IPS-18a (cell line): ENCODE measurements around the gene PCDHB13.
A peak's percentile ranks its signal among the peaks of the same experiment; 100 is the strongest.
"Not testable (repeated sequence)": the region's sequence is repeated elsewhere in the genome, so short reads cannot be mapped to it uniquely, and the experiment has no call there.

Experiments used
- H3K27ac ChIP-seq: one replicate; pipeline ENCODE4 v1.5.1; 2013; ENCODE audit warnings: low read length
- H3K27me3 ChIP-seq: one replicate; pipeline ENCODE4 v1.6.1; 2013; ENCODE audit warnings: mild to moderate bottlenecking, low read length; ENCODE audit not compliant: control insufficient read depth, insufficient read depth
- H3K36me3 ChIP-seq: one replicate; pipeline ENCODE4 v1.6.1; 2013; ENCODE audit warnings: low read depth, low read length; ENCODE audit not compliant: control insufficient read depth
- H3K4me1 ChIP-seq: one replicate; pipeline ENCODE4 v1.6.1; 2013; ENCODE audit warnings: low read depth, low read length; ENCODE audit not compliant: control insufficient read depth
- H3K4me3 ChIP-seq: one replicate; pipeline ENCODE4 v1.5.1; 2013; ENCODE audit warnings: low read length
- H3K9ac ChIP-seq: one replicate; pipeline ENCODE4 v1.6.1; 2013; ENCODE audit warnings: mild to moderate bottlenecking, low read length, moderate library complexity
- H3K9me3 ChIP-seq: one replicate; pipeline ENCODE4 v1.6.1; 2013; ENCODE audit warnings: low read depth, low read length; ENCODE audit not compliant: control insufficient read depth

The PCDHB13 gene

GRCh38 chr5:141213656-141214339 is at the start of gene PCDHB13:
Gene PCDHB13 (plus strand): TSS chr5:141213919. CDS start chr5:141214124, 205 bp downstream.
- not testable (repeated sequence) for H3K27me3 ChIP-seq, H3K9me3 ChIP-seq, H3K4me1 ChIP-seq, H3K36me3 ChIP-seq, H3K9ac ChIP-seq, H3K27ac ChIP-seq, H3K4me3 ChIP-seq

- H3K4me1 ChIP-seq, result no peaks in the 10 kb centered on the region
- H3K9ac ChIP-seq, result no peak within 1 kb of the TSS
- no peak within 1 kb of the TSS for H3K27ac ChIP-seq
- no peak within 1 kb of the TSS for H3K4me3 ChIP-seq
- peaks cover 12% of the 10 kb centered on the region for H3K9me3 ChIP-seq
- no peaks in the 10 kb centered on the region for H3K36me3 ChIP-seq
- no peaks in the 10 kb centered on the region for H3K27me3 ChIP-seq
Observed at GRCh38 chr5:141172381-141173204, 41.1 kb upstream of the PCDHB13 start, which contains the start of gene PCDHB7. Gene PCDHB7 (plus strand): TSS chr5:141172644. CDS start chr5:141172836, 192 bp downstream.

- not testable (repeated sequence) for H3K4me3 ChIP-seq, H3K4me1 ChIP-seq, H3K27me3 ChIP-seq, H3K27ac ChIP-seq, H3K9ac ChIP-seq, H3K36me3 ChIP-seq
- H3K9me3 ChIP-seq, result peaks cover 15% of the 10 kb centered on the region
Observed at GRCh38 chr5:141174291-141175104, 39.2 kb upstream of the PCDHB13 start.

- H3K4me1 ChIP-seq, result no peaks in the 10 kb centered on the region
- no peak overlapping the region for H3K4me3 ChIP-seq
- peaks cover 15% of the 10 kb centered on the region for H3K9me3 ChIP-seq
- H3K27ac ChIP-seq, result no peak overlapping the region
- no peak overlapping the region for H3K9ac ChIP-seq
- no peaks in the 10 kb centered on the region for H3K36me3 ChIP-seq
- no peaks in the 10 kb centered on the region for H3K27me3 ChIP-seq
Observed at GRCh38 chr5:141175933-141176332, 37.8 kb upstream of the PCDHB13 start.

DNA sequence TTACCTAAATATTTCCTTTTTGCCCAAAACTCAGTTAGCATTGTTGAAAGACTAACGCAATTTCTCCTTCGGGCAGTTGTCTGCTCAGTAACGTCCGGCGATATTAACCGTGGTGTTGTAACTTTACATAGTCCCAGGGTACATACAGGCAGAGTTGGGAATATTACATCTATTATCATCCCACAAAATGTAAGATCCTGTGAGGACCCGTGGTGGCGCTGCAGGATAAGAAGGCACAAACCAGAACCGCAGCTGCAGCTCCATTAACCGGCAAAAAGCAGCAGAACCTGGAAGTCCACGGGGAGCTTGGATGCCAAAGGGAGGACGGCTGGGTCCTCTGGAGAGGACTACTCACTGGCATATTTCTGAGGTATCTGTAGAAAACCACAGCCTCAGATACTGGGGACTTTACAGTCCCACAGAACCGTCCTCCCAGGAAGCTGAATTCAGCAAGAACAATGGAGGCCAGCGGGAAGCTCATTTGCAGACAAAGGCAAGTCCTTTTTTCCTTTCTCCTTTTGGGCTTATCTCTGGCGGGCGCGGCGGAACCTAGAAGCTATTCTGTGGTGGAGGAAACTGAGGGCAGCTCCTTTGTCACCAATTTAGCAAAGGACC is 36.0 kb upstream of the PCDHB13 start, which contains the start of gene PCDHB8:
Gene PCDHB8, plus strand, starts transcription at position 214 of the 615 bp plus-strand sequence. Its CDS starts 245 bp downstream, at position 459.
- not testable (repeated sequence) for H3K9ac ChIP-seq, H3K36me3 ChIP-seq, H3K4me3 ChIP-seq, H3K27me3 ChIP-seq, H3K27ac ChIP-seq, H3K4me1 ChIP-seq
- peaks cover 15% of the 10 kb centered on the region for H3K9me3 ChIP-seq

DNA sequence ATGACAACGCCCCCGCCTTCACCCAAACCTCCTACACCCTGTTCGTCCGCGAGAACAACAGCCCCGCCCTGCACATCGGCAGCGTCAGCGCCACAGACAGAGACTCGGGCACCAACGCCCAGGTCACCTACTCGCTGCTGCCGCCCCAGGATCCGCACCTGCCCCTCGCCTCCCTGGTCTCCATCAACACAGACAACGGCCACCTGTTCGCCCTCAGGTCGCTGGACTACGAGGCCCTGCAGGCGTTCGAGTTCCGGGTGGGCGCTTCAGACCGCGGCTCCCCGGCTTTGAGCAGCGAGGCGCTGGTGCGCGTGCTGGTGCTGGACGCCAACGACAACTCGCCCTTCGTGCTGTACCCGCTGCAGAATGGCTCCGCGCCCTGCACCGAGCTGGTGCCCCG is 34.3 kb upstream of the PCDHB13 start:
- H3K4me1 ChIP-seq, H3K27ac ChIP-seq, H3K4me3 ChIP-seq, H3K36me3 ChIP-seq, H3K27me3 ChIP-seq, H3K9ac ChIP-seq: not testable (repeated sequence)
- H3K9me3 ChIP-seq, result peaks cover 15% of the 10 kb centered on the region

- peaks cover 15% of the 10 kb centered on the region for H3K9me3 ChIP-seq
- H3K27ac ChIP-seq, result not testable (repeated sequence)
Observed at GRCh38 chr5:141179876-141180275, 33.8 kb upstream of the PCDHB13 start.

GRCh38 chr5:141180313-141180712 is 33.4 kb upstream of the PCDHB13 start:
- no peak overlapping the region for H3K27ac ChIP-seq
- H3K4me1 ChIP-seq, result no peaks in the 10 kb centered on the region
- H3K4me3 ChIP-seq, result no peak overlapping the region
- no peaks in the 10 kb centered on the region for H3K27me3 ChIP-seq
- no peak overlapping the region for H3K9ac ChIP-seq
- peaks cover 15% of the 10 kb centered on the region for H3K9me3 ChIP-seq
- H3K36me3 ChIP-seq, result no peaks in the 10 kb centered on the region

More at GRCh38 chr5:141179876-141180275, 33.8 kb upstream of the PCDHB13 start:
- not testable (repeated sequence) for H3K9ac ChIP-seq, H3K36me3 ChIP-seq, H3K4me1 ChIP-seq, H3K4me3 ChIP-seq, H3K27me3 ChIP-seq

DNA sequence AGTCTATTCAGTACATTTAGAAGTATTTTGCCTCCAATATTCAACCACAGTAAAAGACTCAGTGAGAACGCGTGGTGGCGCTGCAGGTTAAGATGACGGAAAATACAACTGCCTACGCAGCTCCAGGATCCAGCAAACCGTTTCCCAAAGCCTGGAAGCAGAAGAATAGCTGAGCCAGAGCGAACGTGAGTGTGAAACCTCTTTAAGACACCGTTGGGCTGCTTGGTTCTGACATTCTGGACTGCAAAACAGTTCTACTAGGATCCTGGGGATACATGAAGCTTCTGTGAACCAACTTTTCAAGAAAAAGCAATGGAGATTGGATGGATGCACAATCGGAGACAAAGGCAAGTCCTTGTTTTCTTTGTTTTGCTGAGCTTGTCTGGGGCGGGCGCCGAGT is 31.5 kb upstream of the PCDHB13 start, which contains the start of gene PCDHB16:
Gene PCDHB16, plus strand, starts transcription at position 140 of the 400 bp plus-strand sequence. Its CDS starts 173 bp downstream, at position 313.
- Histone ChIP-seq H3K27me3 (no peaks in the 10 kb centered on the region), H3K36me3 (no peaks in the 10 kb centered on the region), H3K4me3 (peak within 1 kb of the TSS; percentile 49), H3K9ac (peak within 1 kb of the TSS; percentile 35), H3K27ac (no peak within 1 kb of the TSS), H3K4me1 (no peaks in the 10 kb centered on the region), H3K9me3 (peaks cover 5% of the 10 kb centered on the region)

DNA sequence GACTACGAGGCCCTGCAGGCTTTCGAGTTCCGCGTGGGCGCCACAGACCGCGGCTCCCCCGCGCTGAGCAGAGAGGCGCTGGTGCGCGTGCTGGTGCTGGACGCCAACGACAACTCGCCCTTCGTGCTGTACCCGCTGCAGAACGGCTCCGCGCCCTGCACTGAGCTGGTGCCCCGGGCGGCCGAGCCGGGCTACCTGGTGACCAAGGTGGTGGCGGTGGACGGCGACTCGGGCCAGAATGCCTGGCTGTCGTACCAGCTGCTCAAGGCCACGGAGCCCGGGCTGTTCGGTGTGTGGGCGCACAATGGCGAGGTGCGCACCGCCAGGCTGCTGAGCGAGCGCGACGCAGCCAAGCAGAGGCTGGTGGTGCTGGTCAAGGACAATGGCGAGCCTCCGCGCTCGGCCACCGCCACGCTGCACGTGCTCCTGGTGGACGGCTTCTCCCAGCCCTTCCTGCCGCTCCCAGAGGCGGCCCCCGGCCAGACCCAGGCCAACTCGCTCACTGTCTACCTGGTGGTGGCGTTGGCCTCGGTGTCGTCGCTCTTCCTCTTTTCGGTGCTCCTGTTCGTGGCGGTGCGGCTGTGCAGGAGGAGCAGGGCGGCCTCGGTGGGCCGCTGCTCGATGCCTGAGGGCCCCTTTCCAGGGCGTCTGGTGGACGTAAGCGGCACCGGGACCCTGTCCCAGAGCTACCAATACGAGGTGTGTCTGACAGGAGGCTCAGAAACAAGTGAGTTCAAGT is 29.4 kb upstream of the PCDHB13 start:
- not testable (repeated sequence) for H3K27me3 ChIP-seq, H3K9ac ChIP-seq, H3K27ac ChIP-seq, H3K4me3 ChIP-seq, H3K9me3 ChIP-seq, H3K36me3 ChIP-seq, H3K4me1 ChIP-seq
